IMR-90 (cell line): ENCODE data around the gene ANKRD34B.

Experiments used
- CHD1 ChIP-seq: IDR thresholded peaks from 2 replicates; pipeline ENCODE4 v1.6.1; 2012; ENCODE audit warnings: low read depth, low read length, improper control_type of control experiment
- CTCF ChIP-seq: conservative IDR thresholded peaks from 2 replicates; pipeline ENCODE4 v1.5.1; 2012; ENCODE audit warnings: mild to moderate bottlenecking, low read depth, low read length, improper control_type of control experiment
- FOS ChIP-seq: fragments of 150-350 bp; IDR thresholded peaks from 2 replicates; pipeline ENCODE4 v1.6.1; 2016; ENCODE audit warnings: low read depth, low read length
- POLR2A ChIP-seq: IDR thresholded peaks from 2 replicates; pipeline ENCODE4 v1.6.1; 2012; ENCODE audit warnings: mild to moderate bottlenecking, low read depth, low read length
- RAD21 ChIP-seq: IDR thresholded peaks from 2 replicates; pipeline ENCODE4 v1.6.1; 2012; ENCODE audit warnings: low read length, improper control_type of control experiment
- RFX5 ChIP-seq: IDR thresholded peaks from 2 replicates; pipeline ENCODE4 v1.8.0; 2012; ENCODE audit warnings: low read depth, mild to moderate bottlenecking, low read length, moderate library complexity
- USF2 ChIP-seq: fragments of 150-350 bp; IDR thresholded peaks from 2 replicates; pipeline ENCODE4 v1.6.1; 2017; ENCODE audit warnings: mild to moderate bottlenecking, antibody characterized with exemption, low read length, low read depth

DNA sequence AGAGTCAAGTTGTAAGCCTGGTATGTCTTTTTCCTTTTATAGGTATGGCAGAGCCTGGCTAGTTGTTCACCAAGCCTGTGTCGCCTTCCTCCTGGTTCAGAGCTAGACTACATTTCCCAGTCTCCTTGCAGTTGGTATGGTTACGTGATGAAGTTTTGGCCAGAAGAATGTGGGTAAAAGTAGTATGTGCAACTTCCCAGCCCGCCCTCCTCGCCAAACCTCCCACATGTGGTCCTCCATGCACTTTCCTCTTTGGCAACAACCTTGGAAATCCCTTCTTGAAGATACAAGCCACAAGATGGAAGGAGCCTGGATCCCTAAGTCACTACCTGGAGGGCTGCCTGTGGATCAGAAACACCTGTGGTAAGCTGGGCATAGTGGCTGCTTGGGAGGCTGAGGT is 48.4 kb upstream of the ANKRD34B start:
- no peak for TF ChIP-seq CTCF
- TF ChIP-seq CHD1, result no peak
- TF ChIP-seq POLR2A, result no peak
- TF ChIP-seq FOS, result no peak
- no peak for TF ChIP-seq RAD21
- TF ChIP-seq USF2, result no peak
- TF ChIP-seq RFX5, result no peak
